Measurements from ENCODE around the gene HSD17B14.

HSD17B14 gene

GRCh38 chr19:48841047-48841446 is 4.8 kb upstream of the HSD17B14 start:
- Mint-ChIP-seq H3K4me3 (no peak overlapping the region), H3K27me3 (ENCODE audit: low read depth, poor library complexity) (peaks cover 3% of the 10 kb centered on the region), H3K27ac (no peak overlapping the region), H3K4me1 (peaks cover 27% of the 10 kb centered on the region), H3K36me3 (ENCODE audit: low read depth) (peaks cover 20% of the 10 kb centered on the region), H3K9me3 (no peaks in the 10 kb centered on the region)
- no peak for DNase-seq
- no peak for TF ChIP-seq CTCF (IDR thresholded peaks at IDR 0.05)

- H3K36me3 Mint-ChIP-seq (ENCODE audit: low read depth), result peaks cover 15% of the 10 kb centered on the region
- H3K27me3 Mint-ChIP-seq (ENCODE audit: low read depth, poor library complexity), result peaks cover 3% of the 10 kb centered on the region
- peaks cover 40% of the 10 kb centered on the region for H3K4me1 Mint-ChIP-seq
- H3K9me3 Mint-ChIP-seq, result no peaks in the 10 kb centered on the region
- no peak for DNase-seq
- H3K27ac Mint-ChIP-seq, result peak overlapping the region; percentile 79
- H3K4me3 Mint-ChIP-seq, result peak overlapping the region; percentile 77
- no peak for TF ChIP-seq CTCF (IDR thresholded peaks at IDR 0.05)
Observed at GRCh38 chr19:48837687-48838086, 1.4 kb upstream of the HSD17B14 start.

- Mint-ChIP-seq H3K36me3 (ENCODE audit: low read depth) (peaks cover 17% of the 10 kb centered on the region), H3K27ac (peak overlapping the region; percentile 97), H3K9me3 (no peaks in the 10 kb centered on the region), H3K4me3 (peak overlapping the region; percentile 86), H3K27me3 (ENCODE audit: low read depth, poor library complexity) (peaks cover 3% of the 10 kb centered on the region), H3K4me1 (peaks cover 36% of the 10 kb centered on the region)
- DNase-seq, result peak; percentile 91
- no peak for TF ChIP-seq CTCF (IDR thresholded peaks at IDR 0.05)
Observed at GRCh38 chr19:48837051-48837524, 797 bp upstream of the HSD17B14 start.

GRCh38 chr19:48835734-48836088 is 580 bp downstream of the HSD17B14 start:
- Mint-ChIP-seq H3K27ac (peak overlapping the region; percentile 75), H3K9me3 (no peaks in the 10 kb centered on the region), H3K4me1 (peaks cover 36% of the 10 kb centered on the region), H3K4me3 (peak overlapping the region; percentile 86), H3K27me3 (ENCODE audit: low read depth, poor library complexity) (peaks cover 3% of the 10 kb centered on the region), H3K36me3 (ENCODE audit: low read depth) (peaks cover 25% of the 10 kb centered on the region)
- peak; percentile 81 for TF ChIP-seq CTCF (IDR thresholded peaks at IDR 0.05)
- peak; percentile 93 for DNase-seq

- TF ChIP-seq CTCF (IDR thresholded peaks at IDR 0.05), result no peak
- DNase-seq, result no peak
- peaks cover 31% of the 10 kb centered on the region for H3K36me3 Mint-ChIP-seq (ENCODE audit: low read depth)
- H3K27me3 Mint-ChIP-seq (ENCODE audit: low read depth, poor library complexity), result peaks cover 3% of the 10 kb centered on the region
- peaks cover 43% of the 10 kb centered on the region for H3K4me1 Mint-ChIP-seq
- peak overlapping the region; percentile 87 for H3K27ac Mint-ChIP-seq
- no peak overlapping the region for H3K4me3 Mint-ChIP-seq
- H3K9me3 Mint-ChIP-seq, result no peaks in the 10 kb centered on the region
Observed at GRCh38 chr19:48833977-48834376, 2.3 kb downstream of the HSD17B14 start.

GRCh38 chr19:48833049-48833448 is 3.2 kb downstream of the HSD17B14 start:
- DNase-seq, result no peak
- Mint-ChIP-seq H3K4me3 (no peak overlapping the region), H3K9me3 (no peaks in the 10 kb centered on the region), H3K36me3 (ENCODE audit: low read depth) (peaks cover 31% of the 10 kb centered on the region), H3K27ac (peak overlapping the region; percentile 71), H3K27me3 (ENCODE audit: low read depth, poor library complexity) (peaks cover 3% of the 10 kb centered on the region), H3K4me1 (peaks cover 40% of the 10 kb centered on the region)
- TF ChIP-seq CTCF (IDR thresholded peaks at IDR 0.05), result no peak

All from nephron progenitor cell (in vitro differentiated cells).